ENCODE data around the gene PITPNC1.
"Not testable (repeated sequence)": the region's sequence is repeated elsewhere in the genome, so short reads cannot be mapped to it uniquely, and the experiment has no call there.

Gene PITPNC1

GRCh38 chr17:67403483-67403882 lies 26.4 kb downstream of the PITPNC1 start:
- peaks cover 3% of the 10 kb centered on the region for H3K4me1 ChIP-seq (ENCODE audit: low read depth, poor library complexity, severe bottlenecking)
- no peaks in the 10 kb centered on the region for H3K27me3 ChIP-seq (ENCODE audit: insufficient read depth, low read depth)
- H3K9ac ChIP-seq: no peak overlapping the region
- H3K4me3 ChIP-seq (IDR thresholded peaks at IDR 0.05; ENCODE audit: insufficient read depth, low read depth, low read length): no peak overlapping the region
- H3K36me3 ChIP-seq (ENCODE audit: insufficient read depth): no peaks in the 10 kb centered on the region
- no peaks in the 10 kb centered on the region for H4K20me1 ChIP-seq (ENCODE audit: insufficient read depth)
- H2AFZ ChIP-seq (ENCODE audit: low read depth): no peak overlapping the region
- H3K79me2 ChIP-seq (ENCODE audit: insufficient read depth, low read depth): peaks cover 89% of the 10 kb centered on the region; the same call in 1 of the 2 replicates
- no peak for TF ChIP-seq CTCF (conservative IDR thresholded peaks at IDR 0.05; ENCODE audit: low read depth, low read length)
- no peak overlapping the region for H3K4me2 ChIP-seq
- no peak overlapping the region for H3K27ac ChIP-seq

- not testable (repeated sequence) for H3K4me1 ChIP-seq (ENCODE audit: low read depth, poor library complexity, severe bottlenecking); H2AFZ ChIP-seq (ENCODE audit: low read depth); H3K4me3 ChIP-seq (IDR thresholded peaks at IDR 0.05; ENCODE audit: insufficient read depth, low read depth, low read length); H3K27ac ChIP-seq; H3K36me3 ChIP-seq (ENCODE audit: insufficient read depth); H4K20me1 ChIP-seq (ENCODE audit: insufficient read depth); H3K27me3 ChIP-seq (ENCODE audit: insufficient read depth, low read depth); H3K4me2 ChIP-seq; H3K9ac ChIP-seq
- peaks cover 69% of the 10 kb centered on the region; the same call in 1 of the 2 replicates for H3K79me2 ChIP-seq (ENCODE audit: insufficient read depth, low read depth)
Measured at GRCh38 chr17:67408455-67408830, 31.4 kb downstream of the PITPNC1 start.

- no peaks in the 10 kb centered on the region for H3K36me3 ChIP-seq (ENCODE audit: insufficient read depth)
- TF ChIP-seq CTCF (conservative IDR thresholded peaks at IDR 0.05; ENCODE audit: low read depth, low read length): no peak
- H3K27me3 ChIP-seq (ENCODE audit: insufficient read depth, low read depth): no peaks in the 10 kb centered on the region
- H3K4me3 ChIP-seq (IDR thresholded peaks at IDR 0.05; ENCODE audit: insufficient read depth, low read depth, low read length): no peak overlapping the region
- no peaks in the 10 kb centered on the region for H4K20me1 ChIP-seq (ENCODE audit: insufficient read depth)
- H3K4me1 ChIP-seq (ENCODE audit: low read depth, poor library complexity, severe bottlenecking): no peaks in the 10 kb centered on the region
- no peak overlapping the region for H3K4me2 ChIP-seq
- peaks cover 68% of the 10 kb centered on the region for H3K79me2 ChIP-seq (ENCODE audit: insufficient read depth, low read depth)
- no peak overlapping the region for H3K27ac ChIP-seq
- H2AFZ ChIP-seq (ENCODE audit: low read depth): no peak overlapping the region
- no peak overlapping the region for H3K9ac ChIP-seq
Measured at GRCh38 chr17:67411397-67411796, 34.3 kb downstream of the PITPNC1 start.

- H3K36me3 ChIP-seq (ENCODE audit: insufficient read depth): no peaks in the 10 kb centered on the region
- no peak overlapping the region for H3K4me2 ChIP-seq
- no peak overlapping the region for H3K27ac ChIP-seq
- no peaks in the 10 kb centered on the region for H3K27me3 ChIP-seq (ENCODE audit: insufficient read depth, low read depth)
- H3K4me3 ChIP-seq (IDR thresholded peaks at IDR 0.05; ENCODE audit: insufficient read depth, low read depth, low read length): no peak overlapping the region
- no peaks in the 10 kb centered on the region for H3K4me1 ChIP-seq (ENCODE audit: low read depth, poor library complexity, severe bottlenecking)
- H3K9ac ChIP-seq: no peak overlapping the region
- H2AFZ ChIP-seq (ENCODE audit: low read depth): no peak overlapping the region
- no peak for TF ChIP-seq CTCF (conservative IDR thresholded peaks at IDR 0.05; ENCODE audit: low read depth, low read length)
- no peaks in the 10 kb centered on the region for H4K20me1 ChIP-seq (ENCODE audit: insufficient read depth)
- peaks cover 69% of the 10 kb centered on the region for H3K79me2 ChIP-seq (ENCODE audit: insufficient read depth, low read depth)
Measured at GRCh38 chr17:67412032-67412431, 35.0 kb downstream of the PITPNC1 start.

- no peak overlapping the region for H2AFZ ChIP-seq (ENCODE audit: low read depth)
- no peak overlapping the region for H3K27ac ChIP-seq
- H3K9ac ChIP-seq: no peak overlapping the region
- no peaks in the 10 kb centered on the region for H4K20me1 ChIP-seq (ENCODE audit: insufficient read depth)
- no peaks in the 10 kb centered on the region for H3K36me3 ChIP-seq (ENCODE audit: insufficient read depth)
- TF ChIP-seq CTCF (conservative IDR thresholded peaks at IDR 0.05; ENCODE audit: low read depth, low read length): no peak
- no peak overlapping the region for H3K4me2 ChIP-seq
- H3K4me3 ChIP-seq (IDR thresholded peaks at IDR 0.05; ENCODE audit: insufficient read depth, low read depth, low read length): no peak overlapping the region
- no peaks in the 10 kb centered on the region for H3K27me3 ChIP-seq (ENCODE audit: insufficient read depth, low read depth)
- H3K79me2 ChIP-seq (ENCODE audit: insufficient read depth, low read depth): peaks cover 61% of the 10 kb centered on the region
- H3K4me1 ChIP-seq (ENCODE audit: low read depth, poor library complexity, severe bottlenecking): no peaks in the 10 kb centered on the region
Measured at GRCh38 chr17:67412941-67413340, 35.9 kb downstream of the PITPNC1 start.
